HG03139 (cell line): ENCODE measurements around the gene UNK.
"Not testable (repeated sequence)": the region's sequence is repeated elsewhere in the genome, so short reads cannot be mapped to it uniquely, and the experiment has no call there.

Experiments
- ATAC-seq: cut with Tn5 transposase; IDR thresholded peaks from one replicate; pipeline ENCODE4 v1.9.1; 2021; ENCODE audit not compliant: unreplicated experiment

The UNK gene

GRCh38 chr17:75773121-75773807, 11.3 kb upstream of the UNK start:
- ATAC-seq: no peak

GRCh38 chr17:75773808-75774470, 10.7 kb upstream of the UNK start:
- ATAC-seq: no peak

- no peak for ATAC-seq
Measured at GRCh38 chr17:75774471-75774990, 10.1 kb upstream of the UNK start.

- ATAC-seq: no peak
Measured at GRCh38 chr17:75774991-75775668, 9.5 kb upstream of the UNK start.

- no peak for ATAC-seq
Measured at GRCh38 chr17:75776386-75777295, 8.0 kb upstream of the UNK start.

- ATAC-seq: no peak
Measured at GRCh38 chr17:75777296-75777922, 7.2 kb upstream of the UNK start.

GRCh38 chr17:75778066-75778860, 6.3 kb upstream of the UNK start:
- ATAC-seq: not testable (repeated sequence)

GRCh38 chr17:75778861-75779249, 5.8 kb upstream of the UNK start:
- ATAC-seq: no peak

GRCh38 chr17:75779250-75779986, 5.2 kb upstream of the UNK start:
- peak; percentile 57 for ATAC-seq

GRCh38 chr17:75779987-75780889, 4.4 kb upstream of the UNK start:
- no peak for ATAC-seq

GRCh38 chr17:75783069-75783783, 1.4 kb upstream of the UNK start:
- ATAC-seq: no peak

- ATAC-seq: no peak
Measured at GRCh38 chr17:75783803-75784472, 668 bp upstream of the UNK start.

- peak; percentile 6 for ATAC-seq
Measured at GRCh38 chr17:75785016-75785890, 647 bp downstream of the UNK start.

- no peak for ATAC-seq
Measured at GRCh38 chr17:75791254-75791653, 6.6 kb downstream of the UNK start.

GRCh38 chr17:75793460-75793859, 8.9 kb downstream of the UNK start:
- no peak for ATAC-seq
